SK-MEL-5 (cell line): ENCODE measurements around the gene RUBCN. TPM values are rescaled to one million over a fixed set of nuclear protein-coding genes. Genes with fewer than 3 reads are reported as not detected.
A peak's percentile ranks its signal among the peaks of the same experiment; 100 is the strongest.
"Not testable (repeated sequence)": the region's sequence is repeated elsewhere in the genome, so short reads cannot be mapped to it uniquely, and the experiment has no call there.

Source experiments
- DNase-seq: peaks from one replicate; pipeline ENCODE4 v3.0.0-alpha.2; 2016; ENCODE audit warnings: low read depth, low spot score
- in situ Hi-C: cut with HindIII; loops from 2 replicates; pipeline ENCODE4 v1.10.0; 2016; ENCODE audit warnings: low sequenced_read_pairs, high pct_unique_total_duplicates, low pct_unique_long_range_greater_than_20kb
- total RNA-seq: library from RNA; depleted of rRNA; stranded (reverse); fragments of >200 nt; shearing (Covaris generic); gene quantifications from 2 replicates; pipeline ENCODE4 v1.2.3, GENCODE V29; 2014; rRNA removed

The RUBCN gene
- total RNA-seq, 1 experiment from 2014 or later: 27.1 TPM

DNA sequence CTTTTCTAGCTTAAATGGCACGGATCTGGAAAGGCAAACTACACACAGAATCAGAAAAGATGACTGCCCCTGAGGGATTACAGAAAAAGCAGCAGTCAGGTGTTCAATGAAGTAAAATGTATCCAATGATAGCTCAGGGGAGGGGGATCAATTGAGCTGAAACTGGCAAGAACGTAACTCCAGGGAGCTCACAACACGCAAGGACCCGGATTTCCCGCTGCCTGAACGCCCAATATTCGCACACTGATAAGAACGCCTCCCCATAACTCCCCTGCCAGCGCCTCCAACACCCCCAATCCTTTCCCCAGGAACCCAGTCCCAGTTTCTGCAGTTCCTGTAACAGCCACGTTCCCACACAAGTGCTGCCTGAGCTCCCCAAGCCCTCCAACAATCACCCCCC, 83.8 kb downstream of the RUBCN start:
- DNase-seq, in situ Hi-C loops: not testable (repeated sequence)

DNA sequence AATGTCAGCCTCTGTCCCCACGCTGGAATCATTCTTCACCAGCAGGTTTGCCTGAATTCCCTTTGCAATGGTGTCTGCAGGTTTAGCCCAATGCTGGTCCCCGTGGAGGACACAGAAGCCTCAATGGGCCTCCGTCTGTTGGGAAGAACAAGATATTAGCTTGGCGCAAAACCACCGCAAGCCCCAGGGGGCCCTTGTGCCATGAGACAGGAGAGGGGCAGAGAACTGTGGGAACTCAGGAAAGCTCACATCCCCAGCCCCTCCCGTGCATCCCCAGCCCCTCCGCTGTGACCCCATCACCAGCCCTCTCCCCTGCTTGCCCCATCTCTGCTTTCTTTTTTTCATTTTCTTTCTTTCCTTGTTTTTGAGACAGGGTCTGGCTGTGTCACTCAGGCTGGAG, 89.1 kb downstream of the RUBCN start:
- in situ Hi-C loops, DNase-seq: not testable (repeated sequence)

DNA sequence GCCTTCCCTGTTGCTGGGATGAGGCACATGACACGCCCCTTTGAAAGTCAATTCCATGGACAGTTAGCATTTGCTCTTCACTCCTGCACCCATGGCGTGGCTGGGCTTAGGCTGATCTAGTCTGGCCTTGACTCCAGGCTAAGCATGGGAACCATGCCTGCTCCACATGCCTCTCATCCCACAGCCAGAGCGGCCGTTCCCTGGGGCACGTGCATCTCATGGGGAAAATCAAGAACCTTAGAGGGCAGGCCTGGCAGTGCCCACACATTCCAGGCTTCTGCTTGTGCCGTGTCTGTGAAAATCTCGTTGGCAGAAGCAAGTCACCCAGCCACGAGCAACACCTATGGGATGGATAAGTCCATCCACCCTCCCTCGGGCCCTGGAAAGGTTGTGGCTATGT, 89.5 kb downstream of the RUBCN start:
- in situ Hi-C loops, DNase-seq: not testable (repeated sequence)

DNA sequence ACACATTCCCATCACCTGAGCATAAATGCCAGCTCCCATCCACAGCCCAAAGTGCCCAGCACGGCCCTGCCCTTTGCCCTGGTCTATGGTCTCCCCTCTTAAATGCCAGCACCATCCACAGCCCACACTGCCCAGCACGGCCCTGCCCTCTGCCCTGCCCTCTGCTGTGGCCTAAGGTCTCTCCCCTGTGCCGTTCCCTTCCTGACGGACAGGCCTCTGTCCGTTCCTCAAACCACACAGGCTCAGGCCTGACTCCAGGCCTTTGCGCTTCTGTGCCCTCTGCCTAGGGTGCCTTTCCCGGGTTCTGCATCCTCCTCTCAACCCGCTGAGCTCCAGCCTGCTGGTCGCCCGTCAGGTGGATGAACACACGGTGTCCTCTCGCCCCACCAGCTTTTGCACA, 90.4 kb downstream of the RUBCN start:
- in situ Hi-C loops, DNase-seq: not testable (repeated sequence)

DNA sequence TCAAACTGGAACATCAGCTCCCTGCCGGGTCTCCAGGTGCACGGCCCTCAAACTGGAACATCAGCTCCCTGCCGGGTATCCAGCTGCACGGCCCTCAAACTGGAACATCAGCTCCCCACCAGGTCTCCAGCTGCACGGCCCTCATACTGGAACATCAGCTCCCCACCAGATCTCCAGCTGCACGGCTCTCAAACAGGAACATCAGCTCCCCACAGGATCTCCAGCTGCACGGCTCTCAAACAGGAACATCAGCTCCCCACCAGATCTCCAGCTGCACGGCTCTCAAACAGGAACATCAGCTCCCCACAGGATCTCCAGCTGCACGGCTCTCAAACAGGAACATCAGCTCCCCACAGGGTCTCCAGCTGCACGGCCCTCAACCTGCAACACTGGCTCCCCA, 99.1 kb downstream of the RUBCN start:
- DNase-seq, in situ Hi-C loops: not testable (repeated sequence)

DNA sequence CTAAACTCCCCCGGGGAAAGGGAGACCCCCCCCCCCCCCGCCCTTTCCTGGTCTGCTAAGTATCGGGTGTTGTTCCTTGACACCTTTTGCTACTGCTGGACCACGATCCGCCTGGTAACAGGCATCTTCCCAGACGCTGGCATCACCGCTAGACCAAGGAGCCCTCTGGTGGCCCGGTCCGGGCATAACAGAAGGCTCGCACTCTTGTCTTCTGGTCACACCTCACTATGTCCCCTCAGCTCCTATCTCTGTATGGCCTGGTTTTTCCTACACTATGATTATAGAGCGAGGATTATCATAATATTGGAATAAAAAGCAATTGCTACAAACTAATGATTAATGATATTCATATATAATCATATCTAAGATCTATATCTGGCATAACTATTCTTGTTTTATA, 104.7 kb downstream of the RUBCN start:
- in situ Hi-C loops, DNase-seq: not testable (repeated sequence)

DNA sequence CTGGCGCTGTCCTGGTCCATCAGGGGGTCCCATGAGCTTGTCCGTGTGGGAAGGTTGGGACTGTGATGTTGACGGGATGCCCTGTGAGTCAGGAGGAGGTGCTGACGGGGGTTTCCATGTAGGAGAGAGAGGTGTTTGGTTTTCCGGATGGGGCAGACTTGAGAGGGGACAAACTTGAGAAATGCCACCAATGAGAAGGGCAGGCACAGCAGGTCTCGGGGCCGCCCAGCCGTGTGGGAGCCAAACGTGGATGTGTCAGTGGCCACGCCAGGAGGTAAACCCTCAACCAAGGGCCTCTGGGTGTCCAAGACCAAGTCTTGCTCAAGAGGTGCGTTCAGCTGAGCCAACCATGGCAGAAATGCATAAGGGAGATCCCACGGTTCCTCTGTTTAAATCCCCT, 105.9 kb downstream of the RUBCN start:
- DNase-seq, in situ Hi-C loops: not testable (repeated sequence)

DNA sequence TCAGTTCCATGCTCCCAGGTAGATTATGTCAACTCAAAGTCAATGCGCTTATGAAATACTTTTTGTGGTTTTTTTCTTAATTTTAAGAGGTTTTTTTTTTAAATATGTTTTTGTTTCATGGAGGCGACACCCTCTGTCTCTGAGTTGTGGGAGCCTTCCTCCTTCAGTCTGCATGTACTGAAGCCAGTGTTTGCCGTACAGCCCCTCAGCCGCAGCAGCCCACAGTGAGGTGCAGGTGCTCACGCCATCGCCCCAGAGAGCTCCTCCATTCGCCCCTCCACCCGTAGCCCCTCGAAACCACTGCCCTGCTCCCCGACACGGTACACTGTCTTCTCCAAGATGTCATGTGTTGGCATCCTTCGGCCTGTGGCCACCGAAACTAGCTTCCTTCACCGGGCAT, 107.4 kb downstream of the RUBCN start:
- in situ Hi-C loops: not testable (repeated sequence)

DNA sequence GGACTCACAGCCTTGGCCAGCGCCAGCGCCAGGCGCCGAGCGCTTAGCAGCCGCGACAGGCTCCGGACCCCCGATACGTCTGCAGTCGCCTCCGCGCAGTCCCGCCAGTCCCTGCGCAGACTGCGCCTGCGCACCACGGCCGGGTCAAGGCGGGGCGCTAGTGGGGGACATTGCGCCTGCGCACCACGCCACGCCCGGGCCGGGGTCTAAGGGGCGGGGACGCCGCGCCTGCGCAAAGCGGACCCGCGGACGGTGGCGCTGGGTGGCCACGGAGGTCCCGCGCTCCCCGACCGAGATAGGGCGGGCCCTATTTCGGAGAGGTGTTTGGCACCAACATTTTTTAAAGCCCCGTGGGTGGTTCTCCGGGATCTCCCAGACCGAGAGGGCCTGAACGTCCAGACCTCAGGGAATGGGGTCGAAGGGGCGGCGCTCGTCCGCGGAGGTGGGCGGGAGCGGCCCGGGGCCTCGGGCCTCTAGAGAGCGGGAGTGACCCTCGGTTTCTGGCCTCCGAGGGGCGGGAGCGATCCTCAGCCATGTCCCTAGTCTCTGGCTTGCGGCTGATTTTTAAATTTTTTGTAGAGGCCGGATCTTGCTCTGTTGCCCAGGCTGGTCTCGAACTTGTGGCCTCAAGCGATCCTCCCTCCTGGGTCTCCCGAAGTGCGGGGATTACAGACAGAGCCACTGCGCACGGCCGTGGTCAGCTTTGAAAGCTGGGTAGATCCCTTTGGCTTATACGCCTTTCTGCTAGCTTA, 108.8 kb downstream of the RUBCN start:
- in situ Hi-C loops: not testable (repeated sequence)

More for the DNA sequence above, 107.4 kb downstream of the RUBCN start:
- not testable (repeated sequence) for DNase-seq

DNA sequence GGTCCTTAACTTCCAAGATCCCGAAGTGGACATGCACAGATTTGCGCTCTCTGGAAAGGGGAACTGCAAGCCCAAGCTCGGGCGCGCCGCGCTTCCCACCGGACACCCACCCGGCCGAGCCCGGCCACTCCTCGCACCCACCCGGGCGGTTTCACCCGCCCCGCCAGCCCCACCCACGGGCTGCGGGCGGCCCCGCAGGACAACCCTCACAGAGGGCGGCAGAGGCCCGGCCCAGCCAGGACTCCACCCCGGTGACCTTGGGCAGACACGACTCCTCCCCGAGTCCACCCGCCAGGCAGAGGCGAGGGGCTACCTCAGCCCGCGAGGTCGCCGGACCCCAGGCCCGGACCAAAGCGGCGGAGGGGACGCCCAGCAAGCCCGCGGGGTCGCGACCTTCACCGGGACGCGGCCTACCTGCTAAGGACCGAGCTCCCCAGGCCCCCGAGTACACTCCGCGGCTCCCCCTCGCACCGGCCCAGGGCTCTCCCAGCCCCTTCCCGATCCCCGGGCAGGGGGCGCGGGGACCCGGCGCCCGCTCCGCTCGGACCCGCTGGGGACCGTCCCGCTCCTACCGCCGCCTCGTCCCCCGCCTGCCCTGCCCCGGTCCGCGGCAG, 109.4 kb downstream of the RUBCN start:
- in situ Hi-C loops, DNase-seq: not testable (repeated sequence)

More for the DNA sequence above, 108.8 kb downstream of the RUBCN start:
- DNase-seq: peak; percentile 75

DNA sequence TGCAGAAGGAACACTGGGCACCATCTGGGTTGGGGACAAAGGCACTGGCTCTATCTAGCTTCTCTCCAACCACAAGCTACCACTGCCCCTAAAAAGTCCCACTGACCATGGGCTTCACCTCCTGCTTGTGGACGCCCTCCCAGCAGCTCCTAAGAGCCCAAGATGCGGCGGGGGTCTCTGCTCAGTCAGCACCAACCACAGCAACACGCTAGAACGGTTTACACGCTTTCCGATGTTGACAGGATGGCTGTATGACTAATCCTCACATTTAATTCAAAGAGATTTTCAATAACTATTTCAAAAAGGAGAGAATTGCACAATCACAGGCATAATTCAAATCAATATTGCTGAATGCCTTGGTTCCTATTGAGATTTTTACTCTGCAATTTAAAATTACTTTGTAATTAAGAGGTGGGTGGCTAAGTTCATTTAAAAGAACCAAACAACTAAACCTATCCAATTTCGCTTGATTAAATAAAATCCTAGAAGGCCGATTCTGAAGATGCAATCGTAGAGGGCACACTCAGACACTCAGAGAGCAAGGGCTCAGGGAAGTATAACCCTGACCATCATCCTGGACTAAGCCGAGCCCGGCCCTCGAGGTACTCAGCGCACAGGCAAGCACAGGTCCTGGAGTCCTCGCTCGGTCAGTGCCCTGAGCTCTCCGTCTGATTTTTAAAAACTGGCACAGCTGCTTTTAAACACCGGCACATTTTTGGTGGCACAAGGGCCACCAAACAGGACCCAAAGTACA, 110.1 kb downstream of the RUBCN start:
- in situ Hi-C loops, DNase-seq: not testable (repeated sequence)

DNA sequence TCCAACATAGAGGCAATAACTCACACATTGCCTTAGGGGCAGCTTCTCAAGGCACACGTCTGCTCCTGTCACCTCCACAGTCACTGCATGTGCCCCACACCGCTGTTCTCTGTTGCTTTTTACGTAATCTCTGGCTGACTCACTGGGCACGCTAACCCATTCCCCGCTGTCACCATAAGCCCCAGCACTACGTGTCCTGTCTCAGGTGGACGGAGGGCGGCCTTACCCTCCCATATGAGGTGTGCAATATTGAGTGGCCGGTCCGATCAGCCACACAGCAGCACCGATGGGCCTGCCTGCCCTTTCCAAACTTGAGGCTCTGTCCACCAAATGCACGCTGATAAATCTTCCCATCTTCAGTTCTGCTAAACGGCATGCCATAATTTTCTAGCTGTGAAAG, 115.2 kb downstream of the RUBCN start:
- DNase-seq, in situ Hi-C loops: not testable (repeated sequence)

Other genes with a start within 250 kb of the RUBCN start
- 5.0 and 8.1 TPM in 2 replicates for gene BDH1, start 180.9 kb downstream of the RUBCN start, total RNA-seq
- 76.8 and 101 TPM in 2 replicates for gene FYTTD1, start 13.0 kb upstream of the RUBCN start, total RNA-seq
- gene LRCH3, start 54.4 kb upstream of the RUBCN start, total RNA-seq: 92.3 and 93.7 TPM in 2 replicates
- gene RPL35A, start 213.3 kb upstream of the RUBCN start, total RNA-seq: 1,758 and 1,770 TPM in 2 replicates
- 5.7 and 6.5 TPM in 2 replicates for gene LMLN, start 223.3 kb upstream of the RUBCN start, total RNA-seq